DND-41 (cell line): ENCODE measurements around the gene LTBP1.

Experiments
- ATAC-seq: fragments of 200-7000 bp; cut with Tn5 transposase; 3 replicates; pipeline ENCODE4 v1.9.1; 2021; ENCODE audit warnings: low read depth; ENCODE audit not compliant: insufficient read depth
- DNase-seq: peaks from one replicate; pipeline ENCODE4 v3.0.0-alpha.2; 2020
- H2AFZ ChIP-seq: 2 replicates; pipeline ENCODE4 v1.6.0; 2012; ENCODE audit warnings: low read depth, low read length
- H3K27ac ChIP-seq: 2 replicates; pipeline ENCODE4 v1.5.1; 2012; ENCODE audit warnings: low read length, inconsistent platforms
- H3K27me3 ChIP-seq: fragments of 200-600 bp; sonication (generic); 2 replicates; pipeline ENCODE4 v1.6.0; 2012; ENCODE audit warnings: low read length, mild to moderate bottlenecking, inconsistent platforms; ENCODE audit not compliant: insufficient read depth, poor library complexity
- H3K36me3 ChIP-seq: 2 replicates; pipeline ENCODE4 v1.5.1; 2012; ENCODE audit warnings: low read length, inconsistent platforms; ENCODE audit not compliant: insufficient read depth
- H3K4me1 ChIP-seq: 2 replicates; pipeline ENCODE4 v1.5.1; 2012; ENCODE audit warnings: mild to moderate bottlenecking, low read length; ENCODE audit not compliant: insufficient read depth
- H3K4me2 ChIP-seq: 2 replicates; pipeline ENCODE4 v1.6.0; 2012; ENCODE audit warnings: mild to moderate bottlenecking, moderate library complexity, low read length, inconsistent platforms; ENCODE audit not compliant: insufficient read depth
- H3K4me3 ChIP-seq, 2 experiments: fragments of 200-600 bp in 1 of 2; shearing (Covaris generic) in 1 of 2; 2 replicates each; pipeline ENCODE4 v1.5.1; 2012 to 2016; ENCODE audit warnings: inconsistent platforms in 2 of 2, low read length in 2 of 2, mild to moderate bottlenecking in 2 of 2, low read depth in 1 of 2, moderate library complexity in 1 of 2
- H3K79me2 ChIP-seq: 2 replicates; pipeline ENCODE4 v1.6.0; 2012; ENCODE audit warnings: low read length, inconsistent platforms; ENCODE audit not compliant: insufficient read depth
- H3K9ac ChIP-seq: 2 replicates; pipeline ENCODE4 v1.6.0; 2012; ENCODE audit warnings: low read depth, mild to moderate bottlenecking, inconsistent platforms, low read length, moderate library complexity
- H3K9me3 ChIP-seq: 2 replicates; pipeline ENCODE4 v1.5.1; 2012; ENCODE audit warnings: low read length, moderate library complexity, mild to moderate bottlenecking, inconsistent platforms; ENCODE audit not compliant: insufficient read depth, severe bottlenecking
- H4K20me1 ChIP-seq: 2 replicates; pipeline ENCODE4 v1.6.0; 2012; ENCODE audit warnings: low read length; ENCODE audit not compliant: insufficient read depth
- CTCF ChIP-seq: IDR thresholded peaks from 2 replicates; pipeline ENCODE4 v1.5.1; 2012; ENCODE audit warnings: borderline replicate concordance, low read length, moderate library complexity, mild to moderate bottlenecking; ENCODE audit not compliant: poor library complexity, severe bottlenecking; ENCODE audit errors: extremely low read depth
- EZH2 ChIP-seq: IDR thresholded peaks from 3 replicates; pipeline ENCODE4 v1.6.1; 2012; ENCODE audit warnings: borderline replicate concordance, low read depth, mild to moderate bottlenecking, moderate library complexity, low read length, inconsistent platforms; ENCODE audit not compliant: severe bottlenecking

Gene LTBP1

DNA sequence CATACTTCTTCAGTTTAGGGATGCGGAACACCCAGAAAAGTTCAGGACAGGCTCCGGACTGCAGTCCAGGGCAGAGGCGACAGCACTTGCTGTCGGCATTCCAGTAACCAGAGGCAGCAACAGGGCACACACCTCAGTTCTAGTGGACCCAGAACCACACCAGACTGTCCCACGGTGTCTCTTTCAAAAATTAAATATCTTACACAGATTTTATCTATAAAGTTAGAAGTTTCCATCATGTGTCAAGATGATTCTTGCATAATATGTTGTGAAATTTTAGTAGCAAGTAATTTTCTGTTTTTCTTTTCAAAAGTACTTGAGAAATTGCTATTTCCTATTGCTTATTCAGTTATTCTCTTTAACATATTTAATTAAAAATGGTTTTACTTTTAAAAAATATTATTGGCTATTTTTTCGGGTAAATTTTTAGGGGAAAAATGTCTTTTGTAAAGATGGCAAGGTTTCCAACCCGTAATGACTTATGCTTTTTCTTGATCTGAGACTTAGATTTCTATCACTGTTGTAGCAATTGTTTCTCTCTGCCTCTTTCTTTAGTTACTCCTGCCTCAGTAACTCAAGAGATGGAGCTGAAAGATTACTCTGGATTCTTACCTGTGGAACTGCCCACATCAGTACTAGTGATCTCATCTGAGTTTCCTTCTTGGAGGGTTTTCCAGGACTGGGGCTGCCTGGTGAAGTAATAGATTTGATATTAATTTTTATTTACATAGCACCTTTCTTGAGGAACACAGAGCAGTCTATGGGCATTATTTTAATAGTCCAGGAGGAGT lies 182.7 kb downstream of the LTBP1 start:
- H3K4me2 ChIP-seq, result no peak overlapping the region
- TF ChIP-seq CTCF (no peak), EZH2 (no peak)
- ATAC-seq (no peak), DNase-seq (no peak)
- no peaks in the 10 kb centered on the region for H3K36me3 ChIP-seq
- H4K20me1 ChIP-seq, result no peaks in the 10 kb centered on the region
- H3K4me3 ChIP-seq, result no peak overlapping the region
- H3K27me3 ChIP-seq, result no peaks in the 10 kb centered on the region
- H3K9me3 ChIP-seq, result no peaks in the 10 kb centered on the region
- H2AFZ ChIP-seq, result no peak overlapping the region
- H3K4me1 ChIP-seq, result no peaks in the 10 kb centered on the region
- H3K79me2 ChIP-seq, result no peaks in the 10 kb centered on the region
- H3K27ac ChIP-seq, result no peak overlapping the region
- H3K9ac ChIP-seq, result no peak overlapping the region

- no peaks in the 10 kb centered on the region for H4K20me1 ChIP-seq
- no peak overlapping the region for H2AFZ ChIP-seq
- no peak overlapping the region for H3K27ac ChIP-seq
- DNase-seq, result no peak
- H3K4me1 ChIP-seq, result no peaks in the 10 kb centered on the region
- no peaks in the 10 kb centered on the region for H3K36me3 ChIP-seq
- H3K79me2 ChIP-seq, result no peaks in the 10 kb centered on the region
- no peak overlapping the region for H3K9ac ChIP-seq
- H3K27me3 ChIP-seq, result no peaks in the 10 kb centered on the region
- ATAC-seq, result no peak
- TF ChIP-seq CTCF, result no peak
- TF ChIP-seq EZH2, result no peak
- H3K9me3 ChIP-seq, result no peaks in the 10 kb centered on the region
- H3K4me2 ChIP-seq, result no peak overlapping the region
- no peak overlapping the region for H3K4me3 ChIP-seq
These were observed 183.3 kb downstream of the LTBP1 start for GRCh38 chr2:33130054-33130447.

GRCh38 chr2:33130544-33130943 lies 183.8 kb downstream of the LTBP1 start:
- H3K9me3 ChIP-seq, result no peaks in the 10 kb centered on the region

More at GRCh38 chr2:33130544-33130943, 183.8 kb downstream of the LTBP1 start:
- DNase-seq, result no peak
- no peak overlapping the region for H3K27ac ChIP-seq
- H3K4me3 ChIP-seq, result no peak overlapping the region
- H3K4me1 ChIP-seq, result no peaks in the 10 kb centered on the region
- H3K9ac ChIP-seq, result no peak overlapping the region
- no peaks in the 10 kb centered on the region for H3K36me3 ChIP-seq
- no peak for TF ChIP-seq CTCF
- no peak for TF ChIP-seq EZH2
- no peaks in the 10 kb centered on the region for H3K27me3 ChIP-seq
- H2AFZ ChIP-seq, result no peak overlapping the region
- no peaks in the 10 kb centered on the region for H3K79me2 ChIP-seq
- no peak overlapping the region for H3K4me2 ChIP-seq
- no peaks in the 10 kb centered on the region for H4K20me1 ChIP-seq
- no peak for ATAC-seq
